RKO (cell line): ENCODE data around the gene TCF19.
A peak's percentile ranks its signal among the peaks of the same experiment; 100 is the strongest.

ENCODE experiments used
- DNase-seq: peaks from one replicate; pipeline ENCODE4 v3.0.0-alpha.2; 2016; ENCODE audit warnings: low spot score

Gene TCF19

GRCh38 chr6:31128093-31128676, 30.2 kb upstream of the TCF19 start:
- DNase-seq, result peak; percentile 24

GRCh38 chr6:31129130-31129529, 29.3 kb upstream of the TCF19 start:
- DNase-seq, result no peak

- DNase-seq, result no peak
These were observed 27.6 kb upstream of the TCF19 start for GRCh38 chr6:31130751-31131150.

- no peak for DNase-seq
These were observed 26.8 kb upstream of the TCF19 start for GRCh38 chr6:31131595-31131994.

- DNase-seq, result no peak
These were observed 25.6 kb upstream of the TCF19 start for GRCh38 chr6:31132806-31133205.

- no peak for DNase-seq
These were observed 22.7 kb upstream of the TCF19 start for GRCh38 chr6:31135710-31136109.

- no peak for DNase-seq
These were observed 19.4 kb upstream of the TCF19 start, which contains the start of gene PSORS1C2 for GRCh38 chr6:31138982-31139381. TSS of gene PSORS1C2 (minus strand) at chr6:31139066. CDS start at chr6:31139026, 40 bp downstream.

- no peak for DNase-seq
These were observed 18.8 kb upstream of the TCF19 start for GRCh38 chr6:31139599-31139998.

- no peak for DNase-seq
These were observed 17.7 kb upstream of the TCF19 start for GRCh38 chr6:31140643-31141042.

GRCh38 chr6:31142361-31142761, 16.0 kb upstream of the TCF19 start:
- no peak for DNase-seq

- no peak for DNase-seq
These were observed 15.2 kb upstream of the TCF19 start for GRCh38 chr6:31143148-31143547.

GRCh38 chr6:31144296-31144969, 14.0 kb upstream of the TCF19 start:
- DNase-seq, result no peak

- no peak for DNase-seq
These were observed 13.4 kb upstream of the TCF19 start for GRCh38 chr6:31144970-31145340.

GRCh38 chr6:31145386-31145785, 13.0 kb upstream of the TCF19 start:
- no peak for DNase-seq

GRCh38 chr6:31149827-31150447, 8.5 kb upstream of the TCF19 start:
- no peak for DNase-seq

GRCh38 chr6:31152781-31153180, 5.6 kb upstream of the TCF19 start:
- no peak for DNase-seq

- DNase-seq, result no peak
These were observed 4.0 kb upstream of the TCF19 start for GRCh38 chr6:31154436-31154835.

- DNase-seq, result no peak
These were observed 1.7 kb upstream of the TCF19 start for GRCh38 chr6:31156641-31157040.

- no peak for DNase-seq
These were observed 763 bp upstream of the TCF19 start, which contains the start of gene CCHCR1 for GRCh38 chr6:31157513-31158139. TSS of gene CCHCR1 (minus strand) at chr6:31157802. CDS start at chr6:31157600, 202 bp downstream.

GRCh38 chr6:31158863-31159855, 770 bp downstream of the TCF19 start:
- DNase-seq, result peak; percentile 68

- no peak for DNase-seq
These were observed 3.1 kb downstream of the TCF19 start for GRCh38 chr6:31161216-31162126.
